HepG2 (cell line): ENCODE measurements around the gene TMEM129. TPM values are rescaled to one million over a fixed set of nuclear protein-coding genes. Genes with fewer than 3 reads are reported as not detected.

Source experiments
- ATF7 ChIP-seq, 2 experiments: fragments of 450-650 bp in 1 of 2; sonication (generic) in 1 of 2; formaldehyde crosslinking in 1 of 2; IDR thresholded peaks; 2 replicates each; pipeline versions ENCODE4 v1.4.0 to v1.6.1; 2016 to 2020; ENCODE audit warnings: antibody characterized with exemption in 1 of 2, mild to moderate bottlenecking in 1 of 2, missing genetic modification reagents in 1 of 2
- CREM ChIP-seq, 2 experiments: sonication (generic) in 1 of 2; formaldehyde crosslinking in 1 of 2; IDR thresholded peaks; 2 replicates each; pipeline versions ENCODE4 v1.4.0 to v1.6.1; 2016 to 2020; ENCODE audit warnings: antibody characterized with exemption in 1 of 2, mild to moderate bottlenecking in 1 of 2, missing genetic modification reagents in 1 of 2
- DPF2 ChIP-seq: sonication (generic); formaldehyde crosslinking; IDR thresholded peaks from 2 replicates; pipeline ENCODE4 v1.4.0; 2020; ENCODE audit warnings: mild to moderate bottlenecking, low read depth, missing genetic modification reagents, borderline replicate concordance
- MED1 ChIP-seq: sonication (generic); formaldehyde crosslinking; IDR thresholded peaks from 2 replicates; pipeline ENCODE4 v1.4.0; 2020; ENCODE audit warnings: missing genetic modification reagents
- NFIC ChIP-seq: IDR thresholded peaks from 2 replicates; pipeline ENCODE4 v1.6.1; 2012; ENCODE audit warnings: mild to moderate bottlenecking, low read length, inconsistent platforms
- NR2F2 ChIP-seq: IDR thresholded peaks from 2 replicates; pipeline ENCODE4 v1.6.1; 2012; ENCODE audit warnings: low read depth, inconsistent platforms, borderline replicate concordance
- SCMH1 ChIP-seq: sonication (generic); formaldehyde crosslinking; IDR thresholded peaks from 2 replicates; pipeline ENCODE4 v1.9.0; 2021; ENCODE audit warnings: missing genetic modification reagents, mild to moderate bottlenecking, borderline replicate concordance
- XBP1 ChIP-seq: sonication (generic); formaldehyde crosslinking; IDR thresholded peaks from 2 replicates; pipeline ENCODE4 v1.5.0; 2020; ENCODE audit warnings: missing genetic modification reagents
- ZNF10 ChIP-seq: sonication (generic); formaldehyde crosslinking; IDR thresholded peaks from 2 replicates; pipeline ENCODE4 v1.4.0; 2020; ENCODE audit warnings: mild to moderate bottlenecking, low read depth, missing genetic modification reagents, borderline replicate concordance
- ZNF260 ChIP-seq: sonication (generic); formaldehyde crosslinking; IDR thresholded peaks from 2 replicates; pipeline ENCODE4 v1.4.0; 2020; ENCODE audit warnings: missing genetic modification reagents, low read depth, mild to moderate bottlenecking, borderline replicate concordance
- ZNF296 ChIP-seq: sonication (generic); formaldehyde crosslinking; conservative IDR thresholded peaks from 2 replicates; pipeline ENCODE4 v1.5.0; 2020; ENCODE audit warnings: mild to moderate bottlenecking, missing genetic modification reagents
- ZNF3 ChIP-seq: IDR thresholded peaks from 2 replicates; pipeline ENCODE4 v1.7.0; 2017; ENCODE audit warnings: inconsistent platforms
- ZNF614 ChIP-seq: IDR thresholded peaks from 2 replicates; pipeline ENCODE4 v1.6.1; 2018; ENCODE audit warnings: missing biosample characterization, missing genetic modification reagents, inconsistent platforms, borderline replicate concordance
- ZNF790 ChIP-seq: sonication (generic); formaldehyde crosslinking; IDR thresholded peaks from 2 replicates; pipeline ENCODE4 v1.8.0; 2022; ENCODE audit warnings: missing genetic modification reagents, mild to moderate bottlenecking, borderline replicate concordance
- polyA plus RNA-seq, 8 experiments: library from polyadenylated mRNA; depleted of rRNA in 3 of 8; stranded (reverse) in 7 of 8; unstranded in 1 of 8; fragments of >200 nt; fragmentation: Illumina TruSeq in 4 of 8; extraction: Trizol in 4 of 8; gene quantifications; 2 replicates each; pipeline versions ENCODE4 v1.2.1 to v1.2.3, GENCODE V29; 2011 to 2016; ENCODE audit warnings: low read depth in 4 of 8, missing spikeins in 1 of 8, mixed read lengths in 1 of 8; ENCODE audit not compliant: insufficient read depth in 1 of 8
- total RNA-seq, 5 experiments: library from RNA; depleted of rRNA; stranded (reverse); fragments of >200 nt; fragmentation: Illumina TruSeq; extraction: Trizol; gene quantifications; 2 replicates each; pipeline ENCODE4 v1.2.3, GENCODE V29; 2016; ENCODE audit warnings: low read depth in 1 of 5
- TF ChIP-seq, protein P1 (sequence below): sonication (generic); formaldehyde crosslinking; IDR thresholded peaks from 2 replicates; pipeline ENCODE4 v1.5.0; 2020; ENCODE audit warnings: mild to moderate bottlenecking, missing genetic modification reagents, borderline replicate concordance
- TF ChIP-seq, protein P2 (sequence below): sonication (generic); formaldehyde crosslinking; IDR thresholded peaks from 2 replicates; pipeline ENCODE4 v1.8.1; 2023; ENCODE audit warnings: mild to moderate bottlenecking, missing genetic modification reagents
- TF ChIP-seq, protein P3 (sequence below): sonication (generic); formaldehyde crosslinking; IDR thresholded peaks from 2 replicates; pipeline ENCODE4 v1.4.0; 2020; ENCODE audit warnings: mild to moderate bottlenecking, missing genetic modification reagents
- TF ChIP-seq, protein P4 (sequence below): sonication (generic); formaldehyde crosslinking; IDR thresholded peaks from 2 replicates; pipeline ENCODE4 v1.4.0; 2020; ENCODE audit warnings: missing genetic modification reagents

TMEM129 gene
- total and polyA plus RNA-seq, 2 of the 13 experiments (the other 11 are each of a cell fraction or from before 2014, with no cell fraction given) = 19.0 to 25.8 TPM

DNA sequence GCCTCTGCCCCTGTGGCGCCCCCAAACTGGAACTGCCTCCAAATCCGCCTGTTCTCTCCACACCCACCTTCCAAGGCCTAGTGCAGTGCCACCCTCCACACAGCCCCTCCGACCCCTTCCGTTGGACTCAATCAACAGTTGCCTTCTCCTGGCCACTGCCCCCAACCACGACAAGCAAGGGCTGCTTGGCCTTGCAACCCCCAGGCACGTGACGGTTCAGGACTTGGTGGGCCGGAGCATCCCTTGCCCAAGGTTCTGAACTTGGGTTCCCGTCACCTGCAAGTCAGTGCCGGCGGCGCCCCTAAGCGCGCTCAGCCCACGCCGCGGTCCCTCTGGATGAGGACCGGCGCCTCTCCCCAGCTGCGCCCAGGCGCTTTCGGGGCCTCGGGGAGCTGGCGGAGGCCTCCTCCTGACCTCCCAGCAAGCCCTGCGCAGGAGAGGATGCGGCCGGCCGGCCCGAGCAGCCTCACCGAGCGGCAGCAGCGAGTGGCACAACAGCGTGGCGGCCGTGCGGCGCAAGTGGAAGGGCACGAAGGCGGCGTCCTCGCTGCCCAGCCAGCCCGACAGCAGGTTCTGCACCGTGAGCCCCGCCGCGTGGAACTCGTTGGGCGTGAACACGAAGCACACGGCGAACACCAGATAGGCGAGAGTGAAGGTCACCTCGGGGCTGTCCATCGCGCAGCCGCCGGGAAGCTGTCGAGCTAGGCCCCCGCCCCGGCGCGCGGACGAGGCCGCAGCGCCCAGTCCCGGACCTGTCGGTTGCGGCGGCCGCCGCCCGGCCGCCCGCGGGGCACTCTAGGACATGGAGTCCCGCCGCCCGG, 750 bp downstream of the TMEM129 start (continued):
- TF ChIP-seq, protein P1, sequence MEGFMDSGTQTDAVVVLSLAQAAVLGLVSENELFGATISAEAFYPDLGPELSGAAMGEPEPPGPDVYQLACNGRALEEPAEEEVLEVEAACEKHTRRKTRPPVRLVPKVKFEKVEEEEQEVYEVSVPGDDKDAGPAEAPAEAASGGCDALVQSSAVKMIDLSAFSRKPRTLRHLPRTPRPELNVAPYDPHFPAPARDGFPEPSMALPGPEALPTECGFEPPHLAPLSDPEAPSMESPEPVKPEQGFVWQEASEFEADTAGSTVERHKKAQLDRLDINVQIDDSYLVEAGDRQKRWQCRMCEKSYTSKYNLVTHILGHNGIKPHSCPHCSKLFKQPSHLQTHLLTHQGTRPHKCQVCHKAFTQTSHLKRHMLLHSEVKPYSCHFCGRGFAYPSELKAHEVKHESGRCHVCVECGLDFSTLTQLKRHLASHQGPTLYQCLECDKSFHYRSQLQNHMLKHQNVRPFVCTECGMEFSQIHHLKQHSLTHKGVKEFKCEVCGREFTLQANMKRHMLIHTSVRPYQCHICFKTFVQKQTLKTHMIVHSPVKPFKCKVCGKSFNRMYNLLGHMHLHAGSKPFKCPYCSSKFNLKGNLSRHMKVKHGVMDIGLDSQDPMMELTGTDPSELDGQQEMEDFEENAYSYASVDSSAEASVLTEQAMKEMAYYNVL (CRISPR knock-in tag) = no peak; the same call in 1 of the 2 replicates
- TF ChIP-seq ZNF790 (CRISPR knock-in tag) (0 out of 2 replicates have a peak, but pooled peaks have one; percentile 4), ZNF260 (CRISPR knock-in tag) (no peak), CREM (IDR thresholded peaks at IDR 0.05) (no peak), CREM (CRISPR knock-in tag; IDR thresholded peaks at IDR 0.05) (no peak), SCMH1 (CRISPR knock-in tag) (no peak), MED1 (CRISPR knock-in tag) (peak; percentile 37; the same call in 1 of the 2 replicates), ZNF614 (CRISPR knock-in tag) (no peak), ZNF296 (CRISPR knock-in tag) (0 out of 2 replicates have a peak, but pooled peaks have one; percentile 49), NR2F2 (no peak), NFIC (no peak), ATF7 (IDR thresholded peaks at IDR 0.05) (no peak), ATF7 (CRISPR knock-in tag; IDR thresholded peaks at IDR 0.05) (0 out of 2 replicates have a peak, but pooled peaks have one; percentile 61), DPF2 (CRISPR knock-in tag) (no peak), ZNF3 (CRISPR knock-in tag) (no peak), ZNF10 (CRISPR knock-in tag) (no peak), XBP1 (CRISPR knock-in tag) (no peak)
- TF ChIP-seq, protein P2, sequence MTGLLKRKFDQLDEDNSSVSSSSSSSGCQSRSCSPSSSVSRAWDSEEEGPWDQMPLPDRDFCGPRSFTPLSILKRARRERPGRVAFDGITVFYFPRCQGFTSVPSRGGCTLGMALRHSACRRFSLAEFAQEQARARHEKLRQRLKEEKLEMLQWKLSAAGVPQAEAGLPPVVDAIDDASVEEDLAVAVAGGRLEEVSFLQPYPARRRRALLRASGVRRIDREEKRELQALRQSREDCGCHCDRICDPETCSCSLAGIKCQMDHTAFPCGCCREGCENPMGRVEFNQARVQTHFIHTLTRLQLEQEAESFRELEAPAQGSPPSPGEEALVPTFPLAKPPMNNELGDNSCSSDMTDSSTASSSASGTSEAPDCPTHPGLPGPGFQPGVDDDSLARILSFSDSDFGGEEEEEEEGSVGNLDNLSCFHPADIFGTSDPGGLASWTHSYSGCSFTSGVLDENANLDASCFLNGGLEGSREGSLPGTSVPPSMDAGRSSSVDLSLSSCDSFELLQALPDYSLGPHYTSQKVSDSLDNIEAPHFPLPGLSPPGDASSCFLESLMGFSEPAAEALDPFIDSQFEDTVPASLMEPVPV (CRISPR knock-in tag) = 0 out of 2 replicates have a peak, but pooled peaks have one; percentile 27
- TF ChIP-seq, protein P3, sequence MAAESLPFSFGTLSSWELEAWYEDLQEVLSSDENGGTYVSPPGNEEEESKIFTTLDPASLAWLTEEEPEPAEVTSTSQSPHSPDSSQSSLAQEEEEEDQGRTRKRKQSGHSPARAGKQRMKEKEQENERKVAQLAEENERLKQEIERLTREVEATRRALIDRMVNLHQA (CRISPR knock-in tag) = no peak
- TF ChIP-seq, protein P4, sequence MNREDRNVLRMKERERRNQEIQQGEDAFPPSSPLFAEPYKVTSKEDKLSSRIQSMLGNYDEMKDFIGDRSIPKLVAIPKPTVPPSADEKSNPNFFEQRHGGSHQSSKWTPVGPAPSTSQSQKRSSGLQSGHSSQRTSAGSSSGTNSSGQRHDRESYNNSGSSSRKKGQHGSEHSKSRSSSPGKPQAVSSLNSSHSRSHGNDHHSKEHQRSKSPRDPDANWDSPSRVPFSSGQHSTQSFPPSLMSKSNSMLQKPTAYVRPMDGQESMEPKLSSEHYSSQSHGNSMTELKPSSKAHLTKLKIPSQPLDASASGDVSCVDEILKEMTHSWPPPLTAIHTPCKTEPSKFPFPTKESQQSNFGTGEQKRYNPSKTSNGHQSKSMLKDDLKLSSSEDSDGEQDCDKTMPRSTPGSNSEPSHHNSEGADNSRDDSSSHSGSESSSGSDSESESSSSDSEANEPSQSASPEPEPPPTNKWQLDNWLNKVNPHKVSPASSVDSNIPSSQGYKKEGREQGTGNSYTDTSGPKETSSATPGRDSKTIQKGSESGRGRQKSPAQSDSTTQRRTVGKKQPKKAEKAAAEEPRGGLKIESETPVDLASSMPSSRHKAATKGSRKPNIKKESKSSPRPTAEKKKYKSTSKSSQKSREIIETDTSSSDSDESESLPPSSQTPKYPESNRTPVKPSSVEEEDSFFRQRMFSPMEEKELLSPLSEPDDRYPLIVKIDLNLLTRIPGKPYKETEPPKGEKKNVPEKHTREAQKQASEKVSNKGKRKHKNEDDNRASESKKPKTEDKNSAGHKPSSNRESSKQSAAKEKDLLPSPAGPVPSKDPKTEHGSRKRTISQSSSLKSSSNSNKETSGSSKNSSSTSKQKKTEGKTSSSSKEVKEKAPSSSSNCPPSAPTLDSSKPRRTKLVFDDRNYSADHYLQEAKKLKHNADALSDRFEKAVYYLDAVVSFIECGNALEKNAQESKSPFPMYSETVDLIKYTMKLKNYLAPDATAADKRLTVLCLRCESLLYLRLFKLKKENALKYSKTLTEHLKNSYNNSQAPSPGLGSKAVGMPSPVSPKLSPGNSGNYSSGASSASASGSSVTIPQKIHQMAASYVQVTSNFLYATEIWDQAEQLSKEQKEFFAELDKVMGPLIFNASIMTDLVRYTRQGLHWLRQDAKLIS = no peak
